ENCODE data around the gene PTPRE.

DNA sequence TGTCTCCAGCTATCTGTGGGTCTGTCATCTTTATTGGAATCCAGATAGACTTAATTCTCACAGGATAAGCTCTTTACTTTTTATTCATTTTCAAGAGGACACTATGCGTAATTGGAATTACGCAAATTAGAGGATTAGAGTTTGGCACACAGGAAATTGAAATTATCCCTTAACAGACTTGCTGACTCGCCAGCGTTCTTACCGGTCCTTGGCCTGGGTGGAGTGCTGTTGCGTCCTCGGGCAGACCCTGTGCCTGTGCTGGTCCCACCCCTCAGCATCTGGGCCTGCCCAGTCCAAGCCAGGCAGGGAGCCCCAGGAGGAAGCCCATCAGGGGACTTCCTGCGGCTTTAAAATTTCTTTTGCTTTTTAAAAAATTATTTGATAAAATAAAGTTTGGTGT is 117.5 kb downstream of the PTPRE start:
- TF ChIP-seq, protein P1, sequence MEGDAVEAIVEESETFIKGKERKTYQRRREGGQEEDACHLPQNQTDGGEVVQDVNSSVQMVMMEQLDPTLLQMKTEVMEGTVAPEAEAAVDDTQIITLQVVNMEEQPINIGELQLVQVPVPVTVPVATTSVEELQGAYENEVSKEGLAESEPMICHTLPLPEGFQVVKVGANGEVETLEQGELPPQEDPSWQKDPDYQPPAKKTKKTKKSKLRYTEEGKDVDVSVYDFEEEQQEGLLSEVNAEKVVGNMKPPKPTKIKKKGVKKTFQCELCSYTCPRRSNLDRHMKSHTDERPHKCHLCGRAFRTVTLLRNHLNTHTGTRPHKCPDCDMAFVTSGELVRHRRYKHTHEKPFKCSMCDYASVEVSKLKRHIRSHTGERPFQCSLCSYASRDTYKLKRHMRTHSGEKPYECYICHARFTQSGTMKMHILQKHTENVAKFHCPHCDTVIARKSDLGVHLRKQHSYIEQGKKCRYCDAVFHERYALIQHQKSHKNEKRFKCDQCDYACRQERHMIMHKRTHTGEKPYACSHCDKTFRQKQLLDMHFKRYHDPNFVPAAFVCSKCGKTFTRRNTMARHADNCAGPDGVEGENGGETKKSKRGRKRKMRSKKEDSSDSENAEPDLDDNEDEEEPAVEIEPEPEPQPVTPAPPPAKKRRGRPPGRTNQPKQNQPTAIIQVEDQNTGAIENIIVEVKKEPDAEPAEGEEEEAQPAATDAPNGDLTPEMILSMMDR (conservative IDR thresholded peaks at IDR 0.05): no peak
- no peak for TF ChIP-seq EZH2 (IDR thresholded peaks at IDR 0.05; ENCODE audit: low read depth)
